HG02763 (cell line): ENCODE measurements around the gene AIDA.
"Not testable (repeated sequence)": the region's sequence is repeated elsewhere in the genome, so short reads cannot be mapped to it uniquely, and the experiment has no call there.

Experiments
- ATAC-seq: cut with Tn5 transposase; IDR thresholded peaks from one replicate; pipeline ENCODE4 v1.9.1; 2021; ENCODE audit warnings: mild to moderate bottlenecking, moderate library complexity; ENCODE audit not compliant: unreplicated experiment

Gene AIDA, protein sequence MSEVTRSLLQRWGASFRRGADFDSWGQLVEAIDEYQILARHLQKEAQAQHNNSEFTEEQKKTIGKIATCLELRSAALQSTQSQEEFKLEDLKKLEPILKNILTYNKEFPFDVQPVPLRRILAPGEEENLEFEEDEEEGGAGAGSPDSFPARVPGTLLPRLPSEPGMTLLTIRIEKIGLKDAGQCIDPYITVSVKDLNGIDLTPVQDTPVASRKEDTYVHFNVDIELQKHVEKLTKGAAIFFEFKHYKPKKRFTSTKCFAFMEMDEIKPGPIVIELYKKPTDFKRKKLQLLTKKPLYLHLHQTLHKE

DNA sequence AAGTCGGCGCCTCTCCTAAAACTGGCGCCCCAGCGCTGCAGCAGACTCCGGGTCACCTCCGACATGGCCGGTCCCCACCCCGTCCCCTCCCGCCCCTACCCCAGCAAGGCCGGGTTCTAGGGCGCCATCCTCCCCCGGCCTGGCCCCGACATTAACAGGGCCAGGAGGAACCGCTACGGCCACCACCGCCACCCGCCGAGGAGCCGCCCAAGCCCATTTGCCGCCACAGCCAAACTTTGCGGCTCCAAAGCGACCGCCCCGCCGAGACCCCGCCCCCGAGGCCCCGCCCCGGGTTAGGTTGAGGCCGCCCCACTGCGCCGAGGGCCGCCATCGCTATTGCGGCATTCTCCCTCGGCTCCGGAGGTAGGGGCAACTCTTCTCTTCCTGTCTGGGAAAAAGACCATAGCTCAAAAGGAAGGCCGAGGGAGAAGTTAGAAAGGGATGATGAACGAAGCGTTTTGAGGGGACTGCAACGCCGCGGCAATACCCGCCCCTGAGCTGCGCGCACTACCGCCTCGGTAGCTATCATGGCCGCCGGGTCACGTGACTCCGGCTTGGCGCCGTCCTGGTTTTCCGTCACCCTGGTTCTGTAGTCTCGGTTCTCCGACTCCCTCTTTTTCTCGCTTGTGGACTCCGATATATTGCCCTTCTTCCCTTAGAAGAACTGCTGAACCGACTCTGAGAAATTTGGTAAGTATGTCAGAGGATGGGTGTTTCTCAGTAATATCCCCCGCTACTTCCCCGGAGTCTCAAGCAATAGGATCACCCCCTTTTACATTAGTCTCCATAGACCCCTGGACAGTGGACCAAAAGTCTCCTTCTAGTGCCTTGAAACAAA, at the start of gene AIDA, which contains the start of gene BROX:
Gene AIDA (minus strand): TSS at position 239 of the 838 bp plus-strand sequence. CDS start 174 bp downstream, at position 65.
Gene BROX (plus strand): TSS at position 312 of the 838 bp plus-strand sequence. CDS start 3,136 bp downstream, outside the sequence.
- ATAC-seq: peak; percentile 77

DNA sequence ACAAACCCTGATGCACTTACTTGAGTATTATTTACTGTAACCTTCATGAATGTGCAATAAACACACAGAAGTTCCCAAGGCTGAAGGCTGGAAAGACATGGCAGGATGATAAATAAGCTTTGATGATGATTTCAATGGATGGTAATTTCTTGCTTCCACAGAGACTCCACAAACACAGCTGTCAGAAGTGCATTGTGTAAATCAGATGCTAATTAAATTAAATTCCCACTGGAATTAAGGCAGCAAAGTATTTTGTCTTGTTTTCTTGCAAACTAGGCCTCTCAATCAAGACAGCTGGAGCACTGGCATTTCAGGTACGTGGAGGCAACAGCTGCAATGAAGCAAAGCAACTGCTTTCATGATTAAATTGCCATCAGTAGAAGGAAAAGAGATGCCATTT, 48.8 kb upstream of the AIDA start:
- ATAC-seq: no peak

DNA sequence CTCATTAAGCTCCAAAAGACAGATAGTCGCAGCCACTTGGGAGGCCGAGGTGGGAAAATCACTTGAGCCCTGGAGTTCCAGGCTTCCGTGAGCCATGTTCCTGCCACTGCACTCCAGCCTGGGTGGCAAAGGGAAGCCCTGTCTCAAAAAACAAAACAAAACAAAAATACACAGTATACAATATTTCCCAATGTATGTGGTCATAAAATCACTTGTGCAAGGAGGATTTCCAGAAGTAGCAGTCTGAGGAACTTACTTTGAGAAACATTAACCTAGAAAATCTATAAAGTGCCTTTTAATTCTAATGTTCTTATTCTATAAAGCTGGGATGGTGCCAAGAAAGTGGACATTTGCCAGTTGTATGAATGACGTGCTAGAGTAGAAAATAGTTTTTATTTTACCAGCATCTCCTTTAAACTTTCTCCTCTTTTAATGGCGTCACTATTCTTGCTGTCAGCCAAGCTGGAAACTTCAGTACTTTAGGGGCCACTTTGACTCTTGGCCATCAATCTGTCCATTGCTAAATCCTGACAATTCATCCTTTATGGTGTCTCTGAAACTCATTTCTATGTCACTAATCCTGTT, 47.3 kb upstream of the AIDA start:
- ATAC-seq: no peak

DNA sequence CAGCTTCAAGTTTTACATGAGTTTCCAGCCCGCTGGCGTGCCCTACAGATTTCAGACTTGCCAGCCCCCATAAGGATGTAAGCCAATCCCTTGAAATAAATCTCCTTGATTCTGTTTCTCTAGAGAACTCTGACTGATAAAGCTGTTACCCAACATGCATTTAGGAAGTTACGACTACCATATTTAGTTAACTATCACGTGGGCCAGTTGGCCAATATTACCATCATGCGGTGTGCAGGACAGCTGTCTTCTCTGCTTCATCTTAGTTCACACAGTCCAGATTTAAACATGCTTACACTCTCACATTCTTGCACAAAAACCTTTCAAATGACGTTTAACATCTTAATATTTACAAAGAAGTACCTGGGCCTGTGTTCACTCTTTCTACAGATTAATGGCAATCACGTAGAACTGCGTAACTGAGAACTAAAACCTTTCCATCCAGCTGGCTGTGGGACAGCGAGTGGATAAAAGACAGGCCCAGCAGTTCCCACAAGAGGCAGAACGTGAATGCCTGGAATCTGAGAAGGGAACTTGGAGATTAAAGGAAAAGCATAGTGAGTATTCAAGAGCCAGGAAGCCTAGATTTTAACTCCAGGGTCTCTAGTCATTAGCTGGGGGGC, 45.5 kb upstream of the AIDA start:
- no peak for ATAC-seq

DNA sequence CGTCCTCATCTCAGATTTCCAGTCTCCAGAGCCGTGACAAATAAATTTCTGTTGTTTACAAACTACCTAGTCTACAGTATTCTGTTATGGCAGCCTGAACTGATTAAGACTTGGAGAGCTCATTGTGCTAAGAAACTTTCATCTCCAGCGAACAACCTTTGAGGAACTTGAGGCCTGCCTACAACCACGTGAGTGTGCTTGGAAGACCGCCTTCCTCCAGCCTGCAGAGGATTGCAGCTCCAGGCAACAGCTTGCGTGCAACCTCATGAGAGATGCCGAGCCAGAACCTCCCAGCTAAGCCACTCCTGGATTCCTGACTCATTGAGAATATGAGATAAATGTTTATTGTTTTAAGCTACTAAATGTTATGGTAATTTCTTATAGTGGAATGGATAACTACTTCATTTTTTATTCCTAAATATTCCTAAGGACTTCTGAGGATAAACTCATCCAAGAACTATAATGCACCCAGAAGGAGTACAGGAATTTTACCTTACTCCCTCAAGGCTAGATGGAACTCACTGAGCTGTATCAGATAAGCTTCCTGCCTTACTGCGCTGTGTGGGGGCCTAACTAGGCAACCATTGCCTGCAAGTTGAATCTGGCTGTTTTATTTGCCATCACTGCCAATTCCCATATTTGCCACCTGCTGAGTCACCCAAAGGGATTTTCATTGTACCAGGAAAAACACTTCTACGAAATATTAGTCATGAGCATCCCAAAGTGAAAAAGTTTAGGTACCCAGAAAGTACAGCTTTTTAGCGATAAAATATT, 42.3 kb upstream of the AIDA start:
- no peak for ATAC-seq

DNA sequence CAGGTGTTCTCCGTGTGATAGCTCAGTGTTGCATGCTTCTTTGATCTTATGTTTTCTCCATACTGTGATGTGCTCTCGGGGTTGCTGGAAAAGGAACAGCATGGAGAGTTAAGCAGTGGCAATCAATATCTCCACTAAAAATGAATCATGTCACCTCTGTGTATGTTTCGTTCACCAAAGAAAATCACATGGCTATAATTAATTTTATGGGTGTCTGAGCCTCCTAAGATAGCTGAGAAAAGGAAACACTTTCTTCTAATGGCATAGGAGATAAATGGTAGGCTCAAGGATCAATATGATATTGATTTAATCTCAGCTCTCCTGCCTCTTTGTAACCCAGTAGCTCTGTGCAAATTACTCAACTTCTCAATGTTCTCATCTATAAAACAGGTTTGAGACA, 39.0 kb upstream of the AIDA start:
- no peak for ATAC-seq

DNA sequence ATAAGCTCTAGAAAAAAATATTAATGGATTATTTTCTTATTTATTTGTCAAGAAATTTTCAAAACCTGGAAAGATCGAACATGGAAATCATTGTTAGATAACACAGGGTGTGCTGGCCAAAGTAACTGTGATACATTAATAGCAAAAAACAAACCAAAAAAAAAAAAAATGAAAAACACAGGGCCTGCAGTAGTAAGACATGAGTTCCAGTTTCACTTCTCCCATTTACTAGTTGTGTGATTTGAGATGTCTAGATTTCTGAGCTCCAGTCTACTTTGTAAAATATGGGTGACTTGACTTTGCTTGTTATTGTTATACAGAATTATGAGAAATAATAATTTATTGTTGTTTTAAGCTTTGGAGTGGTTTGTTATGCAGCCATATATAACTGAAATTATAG, 38.4 kb upstream of the AIDA start:
- ATAC-seq: peak; percentile 66

DNA sequence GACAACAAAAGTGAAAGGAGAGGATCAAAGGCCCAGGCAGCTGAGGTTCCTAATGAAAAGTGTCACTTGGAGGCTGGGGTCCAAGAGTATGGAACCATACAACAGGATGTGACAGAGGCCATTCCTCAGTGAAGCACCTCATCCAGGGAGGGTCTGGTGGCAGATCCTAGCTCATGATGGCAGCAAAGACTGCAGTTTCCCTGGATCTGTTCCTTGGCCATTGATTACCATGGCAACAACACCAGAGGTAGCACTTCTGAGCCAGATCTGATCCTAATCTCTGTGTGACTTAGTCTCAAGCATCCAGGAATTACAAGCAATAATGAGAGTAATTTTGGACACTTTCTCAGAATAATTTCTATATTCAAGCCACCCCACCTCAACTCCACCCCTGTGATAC, 37.6 kb upstream of the AIDA start:
- ATAC-seq: no peak

DNA sequence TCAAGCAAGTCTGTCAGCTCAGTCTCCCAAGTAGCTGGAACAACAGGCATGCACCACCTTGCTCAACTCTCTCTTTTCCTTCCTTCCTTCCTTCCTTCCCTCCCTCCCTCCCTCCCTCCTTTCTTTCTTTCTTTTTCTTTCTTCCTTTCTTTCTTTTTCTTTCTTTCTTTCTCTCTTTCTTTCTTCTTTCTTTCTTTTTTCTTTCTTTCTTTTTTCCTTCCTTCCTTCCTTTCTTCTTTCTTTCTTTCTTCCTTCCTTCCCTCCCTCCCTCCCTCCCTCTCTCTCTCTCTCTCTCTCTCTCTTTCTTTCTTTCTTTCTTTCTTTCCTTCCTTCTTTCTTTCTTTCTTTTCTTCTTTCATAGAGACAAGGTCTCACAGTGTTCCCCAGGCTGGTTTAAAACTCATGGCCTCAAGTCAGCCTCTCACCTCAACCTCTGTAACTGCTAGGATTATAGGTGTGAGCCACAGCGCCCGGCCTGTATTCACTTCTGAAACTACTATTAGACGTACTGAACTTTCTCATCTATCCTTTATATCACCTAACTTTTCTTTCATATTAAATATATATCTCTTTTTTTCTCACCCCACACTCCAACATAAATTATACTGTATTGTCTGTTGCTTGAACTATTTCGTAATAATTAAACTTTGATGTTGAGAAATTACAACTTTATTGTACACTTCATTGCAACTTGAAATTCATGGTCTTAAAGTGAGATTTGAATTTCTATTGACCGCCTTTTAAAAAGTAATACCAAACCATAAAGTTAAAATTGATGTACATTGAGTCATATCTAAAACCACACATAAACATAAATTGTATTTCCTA, 29.6 kb upstream of the AIDA start:
- ATAC-seq: not testable (repeated sequence)

DNA sequence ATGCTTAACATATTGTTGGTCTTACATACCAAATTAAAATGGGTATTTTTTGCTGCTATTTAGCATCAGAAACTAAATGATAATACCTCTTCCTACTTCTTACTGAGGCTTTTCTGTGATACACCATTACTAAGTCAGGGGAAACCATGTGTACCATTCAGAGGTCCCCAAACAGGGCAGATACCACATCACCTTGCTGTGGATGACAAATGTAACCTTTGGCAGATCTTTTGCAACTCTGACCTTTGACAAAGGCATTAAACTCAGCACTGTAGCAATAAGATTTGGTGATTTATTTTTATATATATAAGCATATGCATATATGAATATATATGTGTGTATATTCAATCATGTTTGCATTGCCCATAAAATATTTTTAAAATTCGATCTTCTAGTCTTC, 27.6 kb upstream of the AIDA start:
- ATAC-seq: no peak

DNA sequence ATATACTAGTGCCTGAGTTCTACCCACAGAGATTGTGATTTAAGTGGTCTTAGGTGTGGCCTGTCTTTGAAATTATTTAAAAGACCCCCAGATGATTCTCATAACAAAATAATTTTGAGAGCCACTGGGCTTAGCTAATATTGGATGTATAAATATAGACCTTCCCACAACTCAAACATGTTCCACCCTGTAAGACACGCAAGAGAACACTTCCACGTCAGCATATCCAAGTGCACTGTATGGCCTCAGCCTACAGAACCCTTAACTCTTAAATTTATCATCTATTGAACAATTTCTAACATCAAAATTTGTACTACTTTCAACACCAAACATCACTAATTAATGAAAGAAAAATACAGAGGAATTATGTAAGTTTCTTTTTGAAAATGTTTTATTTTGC, 27.2 kb upstream of the AIDA start:
- ATAC-seq: no peak

DNA sequence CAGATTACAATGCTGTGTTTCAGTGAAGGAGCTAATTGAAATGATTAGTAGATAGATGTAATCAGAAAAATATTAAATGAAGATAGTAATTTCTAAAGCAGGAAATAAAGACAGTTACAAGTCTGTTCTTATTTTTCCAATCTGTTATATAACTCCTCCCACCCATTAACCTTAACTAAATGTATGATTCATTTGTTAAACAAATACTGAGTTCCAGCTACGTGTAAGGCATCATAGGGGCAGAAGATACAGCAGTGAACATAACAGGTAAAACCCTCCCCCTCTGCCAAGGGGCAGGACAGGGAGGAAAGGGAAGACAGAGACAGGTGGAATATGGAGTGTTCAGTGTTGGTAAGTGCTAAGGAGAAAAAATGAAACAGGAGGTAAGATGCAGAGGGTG, 24.7 kb upstream of the AIDA start, which contains the start of gene FAM177B:
Gene FAM177B (plus strand): TSS at position 231 of the 400 bp plus-strand sequence. CDS start 9,344 bp downstream, outside the sequence.
- no peak for ATAC-seq

DNA sequence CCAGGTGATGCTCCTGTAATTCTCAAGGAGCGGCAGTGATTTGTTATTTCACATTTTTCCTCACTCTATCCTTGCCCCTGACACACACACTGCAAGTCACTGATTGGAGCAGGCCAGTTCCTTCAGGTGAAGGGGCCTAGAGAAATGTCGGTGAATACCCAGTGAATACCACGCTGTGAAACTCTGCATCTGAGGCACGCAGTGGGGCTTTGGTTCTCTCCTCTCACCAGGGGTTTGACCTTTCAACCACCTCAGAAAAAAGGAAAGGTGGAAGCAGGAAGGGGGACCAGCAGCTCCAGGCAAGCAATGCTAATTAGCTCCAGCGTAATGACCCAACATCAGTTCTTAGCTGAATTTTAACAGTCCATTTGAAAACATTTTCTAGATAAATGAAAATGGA, 24.2 kb upstream of the AIDA start:
- no peak for ATAC-seq

DNA sequence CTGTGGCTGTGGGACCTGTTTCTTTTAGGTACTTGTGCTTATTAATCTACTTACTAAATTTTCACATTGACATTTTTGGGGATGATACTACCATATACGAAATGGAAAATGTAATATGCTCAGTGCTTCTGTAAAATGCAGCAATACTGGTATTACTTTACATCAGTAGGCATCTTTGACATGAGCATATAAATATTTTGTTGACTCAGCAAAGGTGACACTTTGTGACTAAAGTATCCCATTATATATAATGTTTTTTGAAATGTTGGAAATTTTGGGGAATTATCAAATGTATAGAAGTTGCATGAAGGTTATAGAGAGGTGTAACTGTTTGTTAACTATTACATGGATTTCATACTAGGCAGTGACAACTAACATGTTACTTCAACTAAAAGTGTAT, 22.4 kb upstream of the AIDA start:
- ATAC-seq: no peak

DNA sequence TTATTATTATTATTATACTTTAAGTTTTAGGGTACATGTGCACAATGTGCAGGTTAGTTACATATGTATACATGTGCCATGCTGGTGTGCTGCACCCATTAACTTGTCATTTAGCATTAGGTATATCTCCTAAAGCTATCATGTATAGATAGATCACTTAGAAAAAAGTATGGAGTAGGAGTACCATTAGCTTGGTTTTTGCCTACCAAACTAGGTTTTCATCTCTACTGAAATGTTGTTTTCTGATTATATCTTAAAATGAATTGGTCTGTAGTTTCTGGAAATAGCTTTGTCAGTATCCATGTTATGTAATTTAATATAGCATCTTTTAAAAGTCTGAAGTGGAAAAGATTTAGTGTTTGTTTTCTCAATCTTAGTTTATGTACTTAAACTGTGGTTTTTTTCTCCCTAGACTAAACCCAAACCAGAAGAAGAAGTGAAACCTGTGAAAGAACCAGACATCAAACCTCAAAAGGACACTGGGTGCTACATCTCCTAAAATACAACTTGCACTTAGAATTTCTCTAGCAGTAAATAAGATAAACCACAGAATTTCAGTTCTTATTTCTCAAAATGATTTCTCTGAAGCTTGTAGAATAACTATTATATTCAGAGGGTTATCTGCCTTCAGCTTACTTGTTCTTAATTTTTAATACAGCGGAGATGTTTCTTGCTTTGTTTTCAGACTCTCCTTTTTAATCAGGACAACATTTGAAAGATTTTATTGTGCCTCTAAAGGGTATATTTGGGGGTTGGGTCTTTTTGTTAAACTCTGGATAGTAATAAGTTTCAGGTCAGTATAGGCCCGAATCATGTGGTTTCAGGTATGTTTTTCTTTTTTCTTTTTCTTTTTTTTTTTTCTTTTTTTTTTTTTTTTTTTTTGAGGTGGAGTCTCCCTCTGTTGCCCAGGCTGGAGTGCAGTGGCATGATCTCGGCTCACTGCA, 20.2 kb upstream of the AIDA start:
- ATAC-seq: peak; percentile 98

DNA sequence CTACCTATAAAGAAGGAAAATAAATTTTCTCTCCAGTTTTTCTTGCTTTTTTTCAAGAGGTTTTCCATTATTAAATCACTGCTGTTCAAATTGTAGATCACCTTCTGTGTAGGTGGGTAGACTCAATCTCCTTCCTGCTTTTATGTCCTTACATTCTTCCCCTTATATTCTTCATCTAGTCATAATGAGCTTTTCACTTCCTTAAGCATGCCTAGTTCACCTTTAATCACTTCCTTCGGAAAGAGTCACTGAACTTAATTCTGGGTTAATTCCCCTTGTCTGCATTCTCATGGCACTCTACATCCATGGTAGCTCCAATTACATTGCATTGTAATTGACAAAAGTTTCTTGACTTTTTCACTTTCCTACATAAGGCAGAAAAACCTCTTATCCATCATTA, 18.6 kb upstream of the AIDA start:
- ATAC-seq: no peak

DNA sequence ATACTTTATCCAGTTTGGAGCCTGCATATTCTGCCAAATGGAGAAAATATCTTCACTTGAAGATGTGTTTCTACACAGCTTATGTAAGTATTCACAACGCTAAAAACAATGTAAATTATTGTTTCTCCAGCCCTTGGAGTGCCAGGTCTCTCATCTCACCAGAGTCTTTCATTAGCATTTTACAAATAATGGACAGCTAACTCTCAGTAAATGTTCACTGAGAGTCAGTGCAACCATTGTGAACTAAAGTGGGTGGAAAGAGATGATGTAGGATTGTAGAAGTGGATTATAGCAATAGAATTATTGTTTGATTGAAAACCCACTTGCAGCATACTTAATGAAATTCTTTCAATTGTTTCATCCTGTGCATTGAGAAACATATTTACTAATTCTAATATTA, 16.5 kb upstream of the AIDA start:
- no peak for ATAC-seq

DNA sequence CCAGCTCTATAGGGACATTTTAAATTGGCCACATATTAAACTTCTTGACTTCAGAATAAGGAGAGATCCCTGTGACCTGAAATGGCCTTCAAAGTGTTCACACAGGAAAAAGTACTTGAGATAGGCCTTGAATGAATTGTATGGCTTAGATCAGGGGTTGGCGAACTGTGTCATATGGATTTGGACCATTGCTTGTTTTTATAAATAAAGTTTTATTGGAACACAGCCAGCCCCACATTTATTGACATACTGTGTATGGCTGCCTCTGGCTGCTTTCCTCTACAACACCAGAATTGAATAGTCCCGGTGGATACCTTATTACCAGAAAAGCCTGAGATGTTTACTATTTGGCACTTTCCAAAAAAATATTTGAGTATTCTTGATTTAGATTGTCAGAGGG, 4.1 kb upstream of the AIDA start:
- no peak for ATAC-seq
